Ovary (tissue), 9 donors: ENCODE data around the gene IGDCC3. TPM values are rescaled to one million over a fixed set of nuclear protein-coding genes. Genes with fewer than 3 reads are reported as not detected.

Source experiments
- DNase-seq, 5 donors: peaks; one replicate each; pipeline ENCODE4 v3.0.0-alpha.2; 2019 to 2020
- H3K27ac ChIP-seq, 2 donors: fragments of 200-600 bp; one replicate each; pipeline versions ENCODE4 v1.5.1 to v1.8.0; 2019 to 2022
- H3K27me3 ChIP-seq: fragments of 200-600 bp; one replicate; pipeline ENCODE4 v1.8.0; 2022
- H3K36me3 ChIP-seq: fragments of 200-600 bp; sonication (generic); one replicate; pipeline ENCODE4 v1.5.1; 2019
- H3K4me1 ChIP-seq: one replicate; pipeline ENCODE4 v1.8.1; 2013; ENCODE audit warnings: mild to moderate bottlenecking, moderate library complexity; ENCODE audit not compliant: insufficient read depth
- H3K4me3 ChIP-seq: fragments of 200-600 bp; sonication (generic); one replicate; pipeline ENCODE4 v1.5.1; 2017
- H3K9me3 ChIP-seq, 2 donors: fragments of 200-600 bp in 1 of 2; sonication (generic) in 1 of 2; one replicate each; pipeline versions ENCODE4 v1.5.1 to v1.8.1; 2013 to 2019; ENCODE audit warnings: mild to moderate bottlenecking in 1 of 2, moderate library complexity in 1 of 2
- EP300 ChIP-seq: sonication (generic); formaldehyde crosslinking; IDR thresholded peaks from one replicate; pipeline ENCODE4 v1.6.1; 2017; ENCODE audit warnings: antibody characterized with exemption
- POLR2A ChIP-seq: fragments of 450-650 bp; IDR thresholded peaks from one replicate; pipeline ENCODE4 v1.6.1; 2017; ENCODE audit warnings: antibody characterized with exemption, mild to moderate bottlenecking, moderate library complexity
- WGBS, 3 donors: extraction: QIAGEN DNeasy Blood & Tissue Kit in 1 of 3; methylation state at CpG; one replicate each; pipeline versions ENCODE4 v1.1.5 to v1.1.7; 2013 to 2017; 5-methylcytosine and 5-hydroxymethylcytosine counted together
- intact Hi-C, 4 donors: fragments of 100-400 bp; cut with DNase I; formaldehyde crosslinking; loops; one replicate each; pipeline versions ENCODE4 v1.11.0 to v1.15.1; 2022 to 2023
- polyA plus RNA-seq, 2 donors: library from polyadenylated mRNA; stranded (reverse); fragments of 200-250 nt in 1 of 2; fragments of 350-450 nt in 1 of 2; fragmentation: Illumina TruSeq in 1 of 2; extraction: RNeasy Lipid Tissue Mini Kit (QIAGEN cat#74804) in 1 of 2; gene quantifications; one replicate each; pipeline ENCODE4 v1.2.3, GENCODE V29; 2013 to 2014
- total RNA-seq, 7 donors: library from RNA; depleted of rRNA in 2 of 7; stranded (reverse); fragments of >200 nt in 2 of 7; fragmentation: NEBNext Ultra II Directional in 3 of 7; extraction: Animal tissue kit (Norgen Biotek cat#: 25700) in 3 of 7; gene quantifications; one replicate each; pipeline versions ENCODE4 v1.1.0 to v1.2.4, GENCODE V29; 2016 to 2023
- TF ChIP-seq, protein P1 (sequence below), 3 donors: fragments of 450-650 bp in 2 of 3; fragments of 200-600 bp in 1 of 3; IDR thresholded peaks; one replicate each; pipeline versions ENCODE4 v1.5.1 to v1.8.0; 2016 to 2022; ENCODE audit warnings: antibody characterized with exemption in 3 of 3, mild to moderate bottlenecking in 1 of 3
- donor health status: DM: no; HTN: no; CAD: no; lungs with moderate emphysema.
- donor health status: DM: no; HTN: no; CAD: no.
- donor health status: Bipolar disorder and iron deficiency.
- donor health status: DM: yes; HTN: yes; CAD: no.
- donor health status: DM: no; HTN: no; CAD: no.
- donor health status: DM: yes; HTN: yes; CAD: no.

Gene IGDCC3
- total and polyA plus RNA-seq, 9 donors = 0.11 to 1.8 (median 0.74) TPM

DNA sequence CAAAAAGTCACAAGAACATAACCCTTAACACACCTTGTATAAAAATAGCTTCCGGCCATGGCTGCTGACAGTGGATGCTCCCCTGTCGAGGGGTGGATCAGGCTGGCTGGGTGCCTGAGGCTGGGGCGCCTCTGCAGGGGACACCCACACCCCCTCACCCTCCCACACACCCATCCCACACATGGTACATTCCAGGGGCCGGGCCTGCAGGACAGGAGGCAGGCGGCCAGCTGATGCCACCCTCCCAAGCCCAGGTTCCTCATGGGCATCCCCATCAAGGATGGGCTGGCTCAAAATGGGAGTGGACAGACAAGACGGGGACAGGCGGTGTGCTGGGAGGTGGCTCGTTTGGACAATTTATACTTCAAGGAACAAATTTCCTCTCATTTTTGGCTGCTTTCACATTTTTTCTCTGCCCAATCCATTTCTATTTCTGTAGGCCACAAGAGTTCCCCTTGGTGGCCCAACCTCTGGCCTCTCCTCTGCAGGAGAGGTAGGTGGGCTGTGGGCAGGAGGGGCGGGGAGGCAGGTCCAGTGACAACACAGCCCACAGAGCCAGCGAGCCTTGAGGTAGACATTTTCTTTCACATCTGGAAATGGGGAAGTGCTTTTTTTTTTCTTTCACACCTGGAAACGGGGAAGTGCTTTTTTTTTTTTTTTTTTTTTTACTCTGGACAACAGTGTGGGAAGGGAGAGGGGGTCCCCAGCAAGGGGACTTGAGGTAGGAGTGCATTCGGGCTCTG, 50.0 kb downstream of the IGDCC3 start:
- DNase-seq = no peak
- no peak overlapping the region for H3K4me3 ChIP-seq
- intact Hi-C loops = loop anchor here in 1 of 4 donors (5.0 kb wide), 1 partner anchor 44 kb away; no protein-coding TSS in a partner anchor
- H3K36me3 ChIP-seq = no peaks in the 10 kb centered on the region
- peaks cover 6% of the 10 kb centered on the region for H3K4me1 ChIP-seq
- H3K9me3 ChIP-seq = no peaks in the 10 kb centered on the region
- H3K27ac ChIP-seq = no peak overlapping the region
- H3K27me3 ChIP-seq = no peaks in the 10 kb centered on the region
- TF ChIP-seq EP300 (no peak), POLR2A (no peak)
- TF ChIP-seq, protein P1, sequence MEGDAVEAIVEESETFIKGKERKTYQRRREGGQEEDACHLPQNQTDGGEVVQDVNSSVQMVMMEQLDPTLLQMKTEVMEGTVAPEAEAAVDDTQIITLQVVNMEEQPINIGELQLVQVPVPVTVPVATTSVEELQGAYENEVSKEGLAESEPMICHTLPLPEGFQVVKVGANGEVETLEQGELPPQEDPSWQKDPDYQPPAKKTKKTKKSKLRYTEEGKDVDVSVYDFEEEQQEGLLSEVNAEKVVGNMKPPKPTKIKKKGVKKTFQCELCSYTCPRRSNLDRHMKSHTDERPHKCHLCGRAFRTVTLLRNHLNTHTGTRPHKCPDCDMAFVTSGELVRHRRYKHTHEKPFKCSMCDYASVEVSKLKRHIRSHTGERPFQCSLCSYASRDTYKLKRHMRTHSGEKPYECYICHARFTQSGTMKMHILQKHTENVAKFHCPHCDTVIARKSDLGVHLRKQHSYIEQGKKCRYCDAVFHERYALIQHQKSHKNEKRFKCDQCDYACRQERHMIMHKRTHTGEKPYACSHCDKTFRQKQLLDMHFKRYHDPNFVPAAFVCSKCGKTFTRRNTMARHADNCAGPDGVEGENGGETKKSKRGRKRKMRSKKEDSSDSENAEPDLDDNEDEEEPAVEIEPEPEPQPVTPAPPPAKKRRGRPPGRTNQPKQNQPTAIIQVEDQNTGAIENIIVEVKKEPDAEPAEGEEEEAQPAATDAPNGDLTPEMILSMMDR (IDR thresholded peaks at IDR 0.05) = no peak
- 82 to 84% (median 84%) methylated on average over 12 of the region's 12 CpGs for WGBS, 3 donors

DNA sequence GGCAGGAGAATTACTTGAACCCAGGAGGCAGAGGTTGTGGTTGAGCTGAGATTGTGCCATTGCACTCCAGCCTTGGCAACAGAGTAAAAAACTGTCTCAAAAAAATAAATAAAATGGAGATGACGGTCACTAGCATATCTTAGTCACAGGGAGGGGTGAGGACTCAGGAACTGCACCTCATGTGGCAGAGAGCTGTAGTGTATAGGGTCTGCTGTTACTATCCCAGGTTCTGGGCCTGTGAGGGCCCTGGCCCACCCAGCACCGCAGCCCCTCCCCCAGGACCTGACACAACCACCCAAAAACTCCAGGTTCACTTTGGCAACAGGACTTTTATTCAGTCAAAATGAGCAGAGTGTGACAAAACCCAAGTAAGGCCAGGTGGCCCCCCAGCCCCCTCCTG, 51.0 kb downstream of the IGDCC3 start:
- TF ChIP-seq POLR2A (no peak), EP300 (no peak)
- TF ChIP-seq, protein P1 (IDR thresholded peaks at IDR 0.05) = no peak
- H3K4me3 ChIP-seq = no peak overlapping the region

DNA sequence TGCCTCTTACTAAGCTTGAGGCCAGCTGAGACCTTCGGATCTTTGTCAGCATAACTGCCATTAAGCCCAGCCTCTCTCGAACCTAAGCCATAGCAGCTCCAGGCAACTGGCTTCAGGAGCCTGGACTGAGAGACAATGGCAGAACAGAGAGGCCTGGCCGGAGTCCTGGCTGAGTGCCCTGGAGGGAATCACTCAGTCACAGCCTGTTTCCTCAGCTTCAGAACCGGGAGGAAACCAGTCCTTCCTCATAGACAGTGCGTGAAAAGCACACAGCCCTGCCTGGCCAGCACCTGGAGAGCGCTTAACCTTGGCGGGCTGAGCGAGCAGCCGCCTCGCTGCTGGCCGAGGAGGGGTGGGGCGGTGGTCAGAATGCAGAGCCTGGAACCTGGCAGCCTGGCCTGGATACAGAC, 51.7 kb downstream of the IGDCC3 start:
- H3K36me3 ChIP-seq = no peaks in the 10 kb centered on the region
- H3K27ac ChIP-seq = no peak overlapping the region
- intact Hi-C loops = loop anchor here in 1 of 4 donors (5.0 kb wide), 1 partner anchor 46 kb away; no protein-coding TSS in a partner anchor

More for the DNA sequence above, 51.0 kb downstream of the IGDCC3 start:
- intact Hi-C loops = loop anchor here in 1 of 4 donors (5.0 kb wide), 1 partner anchor 45 kb away; no protein-coding TSS in a partner anchor
- peaks cover 6% of the 10 kb centered on the region for H3K4me1 ChIP-seq
- H3K9me3 ChIP-seq = no peaks in the 10 kb centered on the region
- DNase-seq = no peak
- no peaks in the 10 kb centered on the region for H3K36me3 ChIP-seq
- WGBS, 3 donors = 81 to 95% (median 82%) methylated on average over 2 of the region's 2 CpGs
- no peak overlapping the region for H3K27ac ChIP-seq
- no peaks in the 10 kb centered on the region for H3K27me3 ChIP-seq

DNA sequence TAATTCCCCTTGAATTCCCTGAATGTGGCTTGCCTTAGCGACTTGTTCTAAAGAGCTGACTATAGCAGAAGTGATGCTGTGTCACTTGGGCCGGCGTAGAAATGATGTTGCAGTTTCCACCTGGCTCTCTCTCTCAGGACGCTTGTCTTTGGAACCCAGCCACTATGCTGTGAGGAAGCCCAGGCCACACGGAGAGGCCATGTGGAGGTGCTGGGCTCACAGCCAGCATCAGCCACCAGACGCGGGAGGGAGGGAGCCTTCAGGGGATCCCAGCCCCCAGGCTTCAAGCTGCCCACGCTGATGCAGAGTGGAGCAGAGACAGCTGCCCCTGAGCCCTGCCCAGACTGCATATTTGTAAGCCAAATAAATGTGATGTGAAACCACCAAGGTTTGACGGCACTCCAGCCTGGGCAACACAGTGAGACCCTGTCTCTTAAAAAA, 54.7 kb downstream of the IGDCC3 start:
- intact Hi-C loops = loop anchor here in 2 of 4 donors (5.0 kb wide), 1 partner anchor 59 kb away; no protein-coding TSS in a partner anchor

More for the DNA sequence above, 51.7 kb downstream of the IGDCC3 start:
- peaks cover 6% of the 10 kb centered on the region for H3K4me1 ChIP-seq
- WGBS, 3 donors = 26 to 38% (median 30%) methylated on average over 10 to 12 of the region's 12 CpGs
- DNase-seq = peak in 3 of 5 donors; percentile 37 to 58 (median 37)
- H3K4me3 ChIP-seq = no peak overlapping the region
- no peaks in the 10 kb centered on the region for H3K27me3 ChIP-seq
- TF ChIP-seq EP300 = no peak
- TF ChIP-seq, protein P1 (IDR thresholded peaks at IDR 0.05) = no peak
- no peak for TF ChIP-seq POLR2A
- no peaks in the 10 kb centered on the region for H3K9me3 ChIP-seq

More for the DNA sequence above, 54.7 kb downstream of the IGDCC3 start:
- Histone ChIP-seq H3K4me1 (peaks cover 3% of the 10 kb centered on the region), H3K27ac (no peak overlapping the region), H3K36me3 (no peaks in the 10 kb centered on the region), H3K9me3 (no peaks in the 10 kb centered on the region), H3K4me3 (no peak overlapping the region), H3K27me3 (no peaks in the 10 kb centered on the region)
- TF ChIP-seq, protein P1 (IDR thresholded peaks at IDR 0.05) = no peak
- TF ChIP-seq POLR2A (no peak), EP300 (no peak)
- 3 to 9% (median 4%) methylated on average over 7 to 9 of the region's 9 CpGs for WGBS, 3 donors
- peak; percentile 49 to 75 (median 68) for DNase-seq
